HCT116 (cell line): ENCODE measurements around the gene MYO1B. TPM values are rescaled to one million over a fixed set of nuclear protein-coding genes. Genes with fewer than 3 reads are reported as not detected.
A peak's percentile ranks its signal among the peaks of the same experiment; 100 is the strongest.

Experiments used
- ATAC-seq: fragments of 200-7000 bp; cut with Tn5 transposase; 2 replicates; pipeline ENCODE4 v1.9.1; 2020; ENCODE audit warnings: mild to moderate bottlenecking, moderate library complexity
- BruUV-seq: library from RNA; stranded (reverse); fragments of 400-500 nt; replicated peaks from 2 replicates; lab custom pipeline; 2021; lab: Mats Ljungman, UMichigan
- CTCF ChIA-PET: fragments of 300-600 bp; sonication (Branson Sonifier 250); formaldehyde crosslinking; loops from one replicate; lab custom pipeline; 2021; ENCODE audit warnings: antibody characterized with exemption; lab: Charles Lee
- POLR2A ChIA-PET: fragments of 300-600, 350-600 bp; sonication (Branson Sonifier 250); formaldehyde crosslinking; loops from one replicate; lab custom pipeline; 2021; ENCODE audit warnings: antibody characterized with exemption; lab: Charles Lee
- RAD21 ChIA-PET, 2 experiments: fragments of 300-600 bp; sonication (Branson Sonifier 250); formaldehyde crosslinking; loops; one replicate each; lab custom pipeline; 2023; ENCODE audit warnings: low total read pairs in 2 of 2; ENCODE audit not compliant: uncharacterized antibody in 2 of 2, unreplicated experiment in 2 of 2, low non-redundant PET in 1 of 2; lab: Charles Lee
- DNase-seq: peaks from one replicate; pipeline ENCODE4 v3.0.0-alpha.2; 2010; ENCODE audit warnings: low read depth, low spot score
- H2AFZ ChIP-seq: fragments of 200-600 bp; shearing (Covaris generic), sonication (generic); 2 replicates; pipeline ENCODE4 v1.6.1; 2017; ENCODE audit warnings: low read depth, mixed run types, mixed read lengths, antibody characterized with exemption, low read length; ENCODE audit not compliant: poor library complexity, severe bottlenecking
- H3K27ac ChIP-seq: 2 replicates; pipeline ENCODE4 v1.5.1; 2012; ENCODE audit warnings: low read depth, low read length
- H3K27me3 ChIP-seq: fragments of 200-600 bp; sonication (generic); 2 replicates; pipeline ENCODE4 v1.6.1; 2016; ENCODE audit warnings: mixed run types, low read length, mixed read lengths; ENCODE audit not compliant: insufficient read depth
- H3K36me3 ChIP-seq, 2 experiments: fragments of 200-500 bp in 1 of 2; fragments of 200-600 bp in 1 of 2; sonication (Bioruptor generic) in 1 of 2; sonication (generic) in 1 of 2; 2 replicates each; pipeline versions ENCODE4 v1.5.1 to v1.6.1; 2014 to 2016; ENCODE audit warnings: low read length in 2 of 2, inconsistent platforms in 1 of 2, mixed read lengths in 1 of 2, mixed run types in 1 of 2; ENCODE audit not compliant: insufficient read depth in 2 of 2, control insufficient read depth in 1 of 2
- H3K4me1 ChIP-seq, 2 experiments: fragments of 200-600 bp in 1 of 2; sonication (generic) in 1 of 2; 2 replicates each; pipeline versions ENCODE4 v1.5.1 to v1.6.1; 2012 to 2017; ENCODE audit warnings: low read length in 2 of 2, inconsistent platforms in 1 of 2, mild to moderate bottlenecking in 1 of 2, mixed read lengths in 1 of 2, mixed run types in 1 of 2, moderate library complexity in 1 of 2; ENCODE audit not compliant: insufficient read depth in 2 of 2, control insufficient read depth in 1 of 2
- H3K4me2 ChIP-seq: fragments of 200-600 bp; sonication (generic); 2 replicates; pipeline ENCODE4 v1.6.1; 2017; ENCODE audit warnings: mixed run types, low read length, mixed read lengths
- H3K4me3 ChIP-seq, 2 experiments: fragments of 200-600 bp in 1 of 2; sonication (generic) in 1 of 2; replicated peaks in 1 of 2; 2 replicates each; pipeline ENCODE4 v1.5.1; 2011 to 2016; ENCODE audit warnings: low read length in 2 of 2, control low read depth in 1 of 2, low read depth in 1 of 2, mild to moderate bottlenecking in 1 of 2, mixed read lengths in 1 of 2, mixed run types in 1 of 2
- H3K79me2 ChIP-seq: fragments of 200-600 bp; sonication (generic); 2 replicates; pipeline ENCODE4 v1.6.1; 2017; ENCODE audit warnings: mild to moderate bottlenecking, mixed run types, low read length, moderate library complexity, mixed read lengths; ENCODE audit not compliant: insufficient read depth
- H3K9ac ChIP-seq: fragments of 200-600 bp; sonication (generic); 2 replicates; pipeline ENCODE4 v1.6.1; 2016; ENCODE audit warnings: low read length, mixed read lengths
- H3K9me2 ChIP-seq: fragments of 200-600 bp; sonication (generic), shearing (Covaris generic); 2 replicates; pipeline ENCODE4 v1.6.1; 2017; ENCODE audit warnings: mixed run types, mild to moderate bottlenecking, moderate library complexity; ENCODE audit not compliant: insufficient read depth
- H3K9me3 ChIP-seq, 2 experiments: fragments of 200-500 bp in 1 of 2; fragments of 200-600 bp in 1 of 2; sonication (Bioruptor generic) in 1 of 2; sonication (generic) in 1 of 2; 2 replicates each; pipeline ENCODE4 v1.6.1; 2014 to 2017; ENCODE audit warnings: low read length in 2 of 2, mixed read lengths in 2 of 2, inconsistent platforms in 1 of 2, low read depth in 1 of 2, mild to moderate bottlenecking in 1 of 2, mixed run types in 1 of 2, moderate library complexity in 1 of 2; ENCODE audit not compliant: control insufficient read depth in 1 of 2, insufficient read depth in 1 of 2
- H4K20me1 ChIP-seq: fragments of 200-600 bp; sonication (generic), shearing (Covaris generic); 2 replicates; pipeline ENCODE4 v1.6.1; 2017; ENCODE audit warnings: mixed run types, mild to moderate bottlenecking, moderate library complexity; ENCODE audit not compliant: insufficient read depth
- CBX3 ChIP-seq: IDR thresholded peaks from 2 replicates; pipeline ENCODE4 v1.6.1; 2012; ENCODE audit warnings: low read depth
- CEBPB ChIP-seq: IDR thresholded peaks from 2 replicates; pipeline ENCODE4 v1.6.1; 2012; ENCODE audit warnings: low read depth
- EGR1 ChIP-seq: IDR thresholded peaks from 2 replicates; pipeline ENCODE4 v1.6.1; 2012; ENCODE audit warnings: low read depth
- ELF1 ChIP-seq: IDR thresholded peaks from 2 replicates; pipeline ENCODE4 v1.6.1; 2012; ENCODE audit warnings: low read depth, borderline replicate concordance
- EZH2phosphoT487 ChIP-seq: fragments of 200-600 bp; IDR thresholded peaks from 2 replicates; pipeline ENCODE4 v1.6.1; 2018; ENCODE audit warnings: antibody characterized with exemption, borderline replicate concordance
- FOSL1 ChIP-seq: IDR thresholded peaks from 2 replicates; pipeline ENCODE4 v1.6.1; 2012; ENCODE audit warnings: low read depth
- JUND ChIP-seq: IDR thresholded peaks from 2 replicates; pipeline ENCODE4 v1.6.1; 2012
- POLR2A ChIP-seq: IDR thresholded peaks from 2 replicates; pipeline ENCODE4 v1.7.0; 2011; ENCODE audit warnings: borderline replicate concordance; ENCODE audit not compliant: insufficient read depth, insufficient read length; ENCODE audit errors: extremely low read depth
- POLR2AphosphoS5 ChIP-seq: IDR thresholded peaks from 2 replicates; pipeline ENCODE4 v1.6.1; 2011; ENCODE audit warnings: mild to moderate bottlenecking, low read depth, low read length, moderate library complexity
- SIN3A ChIP-seq: IDR thresholded peaks from 2 replicates; pipeline ENCODE4 v1.6.1; 2012; ENCODE audit warnings: low read depth
- SP1 ChIP-seq: IDR thresholded peaks from 2 replicates; pipeline ENCODE4 v1.6.1; 2012; ENCODE audit warnings: low read depth
- SRF ChIP-seq: IDR thresholded peaks from 2 replicates; pipeline ENCODE4 v1.6.1; 2012; ENCODE audit warnings: low read depth
- TCF7L2 ChIP-seq: IDR thresholded peaks from 2 replicates; pipeline ENCODE4 v1.7.0; 2011; ENCODE audit warnings: borderline replicate concordance, inconsistent platforms; ENCODE audit not compliant: insufficient read depth, insufficient read length; ENCODE audit errors: extremely low read depth
- ZFX ChIP-seq: fragments of 450-650 bp; IDR thresholded peaks from 2 replicates; pipeline ENCODE4 v1.6.1; 2017
- intact Hi-C: fragments of 100-400 bp; cut with micrococcal nuclease; formaldehyde crosslinking; loops from 2 replicates; pipeline ENCODE4 v1.10.0; 2022
- total RNA-seq: library from RNA; stranded (reverse); gene quantifications from one replicate; pipeline ENCODE4 v1.2.1, GENCODE V29; 2021; ENCODE audit not compliant: unreplicated experiment
- TF ChIP-seq, protein P1 (sequence below): IDR thresholded peaks from 2 replicates; pipeline ENCODE4 v1.6.1; 2012
- TF ChIP-seq, protein P2 (sequence below): IDR thresholded peaks from 2 replicates; pipeline ENCODE4 v1.6.1; 2012; ENCODE audit warnings: low read depth
- TF ChIP-seq, protein P3 (sequence below): IDR thresholded peaks from 2 replicates; pipeline ENCODE4 v1.6.1; 2012
- TF ChIP-seq, protein P4 (sequence below), 3 experiments: fragments of 200-600 bp in 1 of 3; sonication (generic) in 1 of 3; IDR thresholded peaks in 2 of 3; conservative IDR thresholded peaks in 1 of 3; 2 replicates each; pipeline ENCODE4 v1.5.1; 2012 to 2017; ENCODE audit warnings: low read depth in 2 of 3, low read length in 2 of 3, antibody characterized with exemption in 1 of 3, borderline replicate concordance in 1 of 3, control low read depth in 1 of 3, mild to moderate bottlenecking in 1 of 3, mixed read lengths in 1 of 3, mixed run types in 1 of 3, moderate library complexity in 1 of 3; ENCODE audit not compliant: insufficient read depth in 1 of 3

MYO1B gene
- total RNA-seq, 1 experiment from 2014 or later: 51.7 TPM

DNA sequence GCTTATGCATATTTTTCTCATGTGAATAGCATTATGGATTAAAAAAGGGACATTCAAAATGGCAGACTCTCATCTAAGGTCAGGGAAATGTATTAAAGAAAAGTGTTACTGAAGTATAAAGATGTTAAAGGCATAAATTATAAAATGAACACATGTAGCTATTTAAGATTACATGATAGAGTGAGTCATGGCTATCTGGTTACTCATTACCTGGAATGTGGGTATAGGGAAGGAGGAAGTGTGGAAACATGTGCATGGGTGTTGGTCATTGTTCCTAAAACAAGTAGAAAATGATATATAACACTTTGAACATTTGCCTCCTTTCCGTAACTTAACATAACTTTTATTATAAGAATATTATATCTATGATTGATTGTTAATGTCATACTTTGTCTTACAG, 66.4 kb downstream of the MYO1B start:
- Histone ChIP-seq H3K27ac (peak overlapping the region; percentile 34; the same call in 1 of the 2 replicates), H3K27me3 (no peaks in the 10 kb centered on the region), H3K36me3 (no peaks in the 10 kb centered on the region), H3K79me2 (peaks cover 17% of the 10 kb centered on the region), H3K4me1 (peaks cover 21 to 37% of the 10 kb centered on the region in 2 experiments), H3K9ac (peak overlapping the region; percentile 16), H3K9me3 (no peaks in the 10 kb centered on the region), H2AFZ (no peak overlapping the region), H3K4me2 (peak overlapping the region; percentile 62)
- intact Hi-C loops: no loop called here
- no TSS peak for BruUV-seq
- ATAC-seq: peak; percentile 88
- CTCF ChIA-PET: interaction anchor here (1.0 kb wide), 1 partner anchor 9 kb away, joined by 4 read pairs; no protein-coding TSS in a partner anchor
- DNase-seq: peak; percentile 72
- TF ChIP-seq SP1: peak; percentile 81
- TF ChIP-seq POLR2A: no peak
- TF ChIP-seq CBX3: peak; percentile 91
- peak; percentile 15; the same call in 1 of the 2 replicates for TF ChIP-seq EGR1
- TF ChIP-seq, protein P1, sequence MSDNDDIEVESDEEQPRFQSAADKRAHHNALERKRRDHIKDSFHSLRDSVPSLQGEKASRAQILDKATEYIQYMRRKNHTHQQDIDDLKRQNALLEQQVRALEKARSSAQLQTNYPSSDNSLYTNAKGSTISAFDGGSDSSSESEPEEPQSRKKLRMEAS: peak; percentile 94
- no peak for TF ChIP-seq EZH2phosphoT487
- peak; percentile 77 for TF ChIP-seq CEBPB
- TF ChIP-seq, protein P2, sequence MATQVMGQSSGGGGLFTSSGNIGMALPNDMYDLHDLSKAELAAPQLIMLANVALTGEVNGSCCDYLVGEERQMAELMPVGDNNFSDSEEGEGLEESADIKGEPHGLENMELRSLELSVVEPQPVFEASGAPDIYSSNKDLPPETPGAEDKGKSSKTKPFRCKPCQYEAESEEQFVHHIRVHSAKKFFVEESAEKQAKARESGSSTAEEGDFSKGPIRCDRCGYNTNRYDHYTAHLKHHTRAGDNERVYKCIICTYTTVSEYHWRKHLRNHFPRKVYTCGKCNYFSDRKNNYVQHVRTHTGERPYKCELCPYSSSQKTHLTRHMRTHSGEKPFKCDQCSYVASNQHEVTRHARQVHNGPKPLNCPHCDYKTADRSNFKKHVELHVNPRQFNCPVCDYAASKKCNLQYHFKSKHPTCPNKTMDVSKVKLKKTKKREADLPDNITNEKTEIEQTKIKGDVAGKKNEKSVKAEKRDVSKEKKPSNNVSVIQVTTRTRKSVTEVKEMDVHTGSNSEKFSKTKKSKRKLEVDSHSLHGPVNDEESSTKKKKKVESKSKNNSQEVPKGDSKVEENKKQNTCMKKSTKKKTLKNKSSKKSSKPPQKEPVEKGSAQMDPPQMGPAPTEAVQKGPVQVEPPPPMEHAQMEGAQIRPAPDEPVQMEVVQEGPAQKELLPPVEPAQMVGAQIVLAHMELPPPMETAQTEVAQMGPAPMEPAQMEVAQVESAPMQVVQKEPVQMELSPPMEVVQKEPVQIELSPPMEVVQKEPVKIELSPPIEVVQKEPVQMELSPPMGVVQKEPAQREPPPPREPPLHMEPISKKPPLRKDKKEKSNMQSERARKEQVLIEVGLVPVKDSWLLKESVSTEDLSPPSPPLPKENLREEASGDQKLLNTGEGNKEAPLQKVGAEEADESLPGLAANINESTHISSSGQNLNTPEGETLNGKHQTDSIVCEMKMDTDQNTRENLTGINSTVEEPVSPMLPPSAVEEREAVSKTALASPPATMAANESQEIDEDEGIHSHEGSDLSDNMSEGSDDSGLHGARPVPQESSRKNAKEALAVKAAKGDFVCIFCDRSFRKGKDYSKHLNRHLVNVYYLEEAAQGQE: no peak
- TF ChIP-seq, protein P3, sequence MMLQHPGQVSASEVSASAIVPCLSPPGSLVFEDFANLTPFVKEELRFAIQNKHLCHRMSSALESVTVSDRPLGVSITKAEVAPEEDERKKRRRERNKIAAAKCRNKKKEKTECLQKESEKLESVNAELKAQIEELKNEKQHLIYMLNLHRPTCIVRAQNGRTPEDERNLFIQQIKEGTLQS: no peak; the same call in 1 of the 2 replicates
- TF ChIP-seq FOSL1: peak; percentile 93
- TF ChIP-seq JUND: peak; percentile 94
- peak; percentile 53 for TF ChIP-seq SRF
- TF ChIP-seq, protein P4, sequence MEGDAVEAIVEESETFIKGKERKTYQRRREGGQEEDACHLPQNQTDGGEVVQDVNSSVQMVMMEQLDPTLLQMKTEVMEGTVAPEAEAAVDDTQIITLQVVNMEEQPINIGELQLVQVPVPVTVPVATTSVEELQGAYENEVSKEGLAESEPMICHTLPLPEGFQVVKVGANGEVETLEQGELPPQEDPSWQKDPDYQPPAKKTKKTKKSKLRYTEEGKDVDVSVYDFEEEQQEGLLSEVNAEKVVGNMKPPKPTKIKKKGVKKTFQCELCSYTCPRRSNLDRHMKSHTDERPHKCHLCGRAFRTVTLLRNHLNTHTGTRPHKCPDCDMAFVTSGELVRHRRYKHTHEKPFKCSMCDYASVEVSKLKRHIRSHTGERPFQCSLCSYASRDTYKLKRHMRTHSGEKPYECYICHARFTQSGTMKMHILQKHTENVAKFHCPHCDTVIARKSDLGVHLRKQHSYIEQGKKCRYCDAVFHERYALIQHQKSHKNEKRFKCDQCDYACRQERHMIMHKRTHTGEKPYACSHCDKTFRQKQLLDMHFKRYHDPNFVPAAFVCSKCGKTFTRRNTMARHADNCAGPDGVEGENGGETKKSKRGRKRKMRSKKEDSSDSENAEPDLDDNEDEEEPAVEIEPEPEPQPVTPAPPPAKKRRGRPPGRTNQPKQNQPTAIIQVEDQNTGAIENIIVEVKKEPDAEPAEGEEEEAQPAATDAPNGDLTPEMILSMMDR (IDR thresholded peaks at IDR 0.05 in 2 of 3, conservative IDR thresholded peaks at IDR 0.05 in 1 of 3; ENCODE audit: borderline replicate concordance in 1 of 3, insufficient read depth in 1 of 3, low read depth in 2 of 3, low read length in 2 of 3): no peak
- no peak for TF ChIP-seq ZFX
- no peak for TF ChIP-seq TCF7L2
- TF ChIP-seq SIN3A: no peak
- TF ChIP-seq POLR2AphosphoS5: no peak
- peak; percentile 27; the same call in 1 of the 2 replicates for TF ChIP-seq ELF1
- TF ChIP-seq, all 23 proteins: peak for 9
- peak overlapping the region in 1 of 2 experiments; percentile 14; a peak in 1 of 4 replicates for H3K4me3 ChIP-seq
- ChIA-PET POLR2A (interaction anchor here (1.4 kb wide), 1 partner anchor 65 kb away, joined by 4 read pairs; no protein-coding TSS in a partner anchor), RAD21 (no interaction called here)
- H3K9me2 ChIP-seq: no peaks in the 10 kb centered on the region
- no peaks in the 10 kb centered on the region for H4K20me1 ChIP-seq
